NB4 (cell line): ENCODE data around the gene IKZF4.

ENCODE experiments used
- DNase-seq: peaks from one replicate; pipeline ENCODE4 v3.0.0; 2010; ENCODE audit warnings: low read depth
- H3K4me3 ChIP-seq: one replicate; pipeline ENCODE4 v1.5.1; 2011; ENCODE audit warnings: mild to moderate bottlenecking, low read depth, low read length, moderate library complexity
- MYC ChIP-seq: IDR thresholded peaks from 2 replicates; pipeline ENCODE4 v1.6.1; 2011; ENCODE audit warnings: low read depth, low read length
- POLR2A ChIP-seq: IDR thresholded peaks from 2 replicates; pipeline ENCODE4 v1.6.1; 2011; ENCODE audit warnings: mild to moderate bottlenecking; ENCODE audit not compliant: insufficient read length; ENCODE audit errors: extremely low read depth
- TF ChIP-seq, protein P1 (sequence below): IDR thresholded peaks from 2 replicates; pipeline ENCODE4 v1.6.1; 2011; ENCODE audit warnings: low read depth, low read length
- TF ChIP-seq, protein P2 (sequence below): IDR thresholded peaks from one replicate; pipeline ENCODE4 v1.5.1; 2012; ENCODE audit warnings: low read depth, low read length

The IKZF4 gene

DNA sequence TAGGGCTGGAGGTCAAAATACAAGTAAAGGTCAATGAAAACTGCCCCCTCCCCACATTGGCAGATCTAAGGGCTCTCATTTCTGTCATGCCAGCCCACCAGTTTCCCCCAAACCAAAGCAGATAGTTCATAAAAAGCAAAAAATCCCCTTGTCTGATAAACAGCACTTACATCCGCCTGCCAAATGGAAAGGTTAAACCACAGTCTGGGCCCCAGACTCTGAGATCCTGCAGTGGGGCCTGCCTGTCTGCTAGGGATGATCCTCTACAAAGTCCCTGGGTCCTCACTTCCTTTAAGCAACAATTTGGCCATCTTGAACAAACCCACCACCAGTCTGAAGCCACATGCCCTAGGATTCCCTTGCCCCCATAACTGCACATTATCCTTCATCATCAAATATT lies 11.1 kb downstream of the IKZF4 start:
- no peak for DNase-seq
- H3K4me3 ChIP-seq: no peak overlapping the region
- TF ChIP-seq POLR2A (no peak), MYC (no peak)
- TF ChIP-seq, protein P1, sequence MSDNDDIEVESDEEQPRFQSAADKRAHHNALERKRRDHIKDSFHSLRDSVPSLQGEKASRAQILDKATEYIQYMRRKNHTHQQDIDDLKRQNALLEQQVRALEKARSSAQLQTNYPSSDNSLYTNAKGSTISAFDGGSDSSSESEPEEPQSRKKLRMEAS: no peak
- TF ChIP-seq, protein P2, sequence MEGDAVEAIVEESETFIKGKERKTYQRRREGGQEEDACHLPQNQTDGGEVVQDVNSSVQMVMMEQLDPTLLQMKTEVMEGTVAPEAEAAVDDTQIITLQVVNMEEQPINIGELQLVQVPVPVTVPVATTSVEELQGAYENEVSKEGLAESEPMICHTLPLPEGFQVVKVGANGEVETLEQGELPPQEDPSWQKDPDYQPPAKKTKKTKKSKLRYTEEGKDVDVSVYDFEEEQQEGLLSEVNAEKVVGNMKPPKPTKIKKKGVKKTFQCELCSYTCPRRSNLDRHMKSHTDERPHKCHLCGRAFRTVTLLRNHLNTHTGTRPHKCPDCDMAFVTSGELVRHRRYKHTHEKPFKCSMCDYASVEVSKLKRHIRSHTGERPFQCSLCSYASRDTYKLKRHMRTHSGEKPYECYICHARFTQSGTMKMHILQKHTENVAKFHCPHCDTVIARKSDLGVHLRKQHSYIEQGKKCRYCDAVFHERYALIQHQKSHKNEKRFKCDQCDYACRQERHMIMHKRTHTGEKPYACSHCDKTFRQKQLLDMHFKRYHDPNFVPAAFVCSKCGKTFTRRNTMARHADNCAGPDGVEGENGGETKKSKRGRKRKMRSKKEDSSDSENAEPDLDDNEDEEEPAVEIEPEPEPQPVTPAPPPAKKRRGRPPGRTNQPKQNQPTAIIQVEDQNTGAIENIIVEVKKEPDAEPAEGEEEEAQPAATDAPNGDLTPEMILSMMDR: no peak

DNA sequence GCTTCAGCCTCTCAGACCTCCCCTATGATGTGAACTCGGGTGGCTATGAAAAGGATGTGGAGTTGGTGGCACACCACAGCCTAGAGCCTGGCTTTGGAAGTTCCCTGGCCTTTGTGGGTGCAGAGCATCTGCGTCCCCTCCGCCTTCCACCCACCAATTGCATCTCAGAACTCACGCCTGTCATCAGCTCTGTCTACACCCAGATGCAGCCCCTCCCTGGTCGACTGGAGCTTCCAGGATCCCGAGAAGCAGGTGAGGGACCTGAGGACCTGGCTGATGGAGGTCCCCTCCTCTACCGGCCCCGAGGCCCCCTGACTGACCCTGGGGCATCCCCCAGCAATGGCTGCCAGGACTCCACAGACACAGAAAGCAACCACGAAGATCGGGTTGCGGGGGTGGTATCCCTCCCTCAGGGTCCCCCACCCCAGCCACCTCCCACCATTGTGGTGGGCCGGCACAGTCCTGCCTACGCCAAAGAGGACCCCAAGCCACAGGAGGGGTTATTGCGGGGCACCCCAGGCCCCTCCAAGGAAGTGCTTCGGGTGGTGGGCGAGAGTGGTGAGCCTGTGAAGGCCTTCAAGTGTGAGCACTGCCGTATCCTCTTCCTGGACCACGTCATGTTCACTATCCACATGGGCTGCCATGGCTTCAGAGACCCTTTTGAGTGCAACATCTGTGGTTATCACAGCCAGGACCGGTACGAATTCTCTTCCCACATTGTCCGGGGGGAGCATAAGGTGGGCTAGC lies 13.9 kb downstream of the IKZF4 start:
- DNase-seq: no peak
- H3K4me3 ChIP-seq: no peak overlapping the region
- no peak for TF ChIP-seq MYC
- TF ChIP-seq, protein P1: no peak
- TF ChIP-seq, protein P2: no peak

DNA sequence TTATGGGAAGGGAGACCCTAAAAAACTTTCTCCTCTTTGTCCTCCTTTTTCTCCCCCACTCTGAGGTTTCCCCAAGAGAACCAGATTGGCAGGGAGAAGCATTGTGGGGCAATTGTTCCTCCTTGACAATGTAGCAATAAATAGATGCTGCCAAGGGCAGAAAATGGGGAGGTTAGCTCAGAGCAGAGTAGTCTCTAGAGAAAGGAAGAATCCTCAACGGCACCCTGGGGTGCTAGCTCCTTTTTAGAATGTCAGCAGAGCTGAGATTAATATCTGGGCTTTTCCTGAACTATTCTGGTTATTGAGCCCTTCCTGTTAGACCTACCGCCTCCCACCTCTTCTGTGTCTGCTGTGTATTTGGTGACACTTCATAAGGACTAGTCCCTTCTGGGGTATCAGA lies 16.3 kb downstream of the IKZF4 start:
- no peak overlapping the region for H3K4me3 ChIP-seq
- DNase-seq: peak; percentile 63
- TF ChIP-seq, protein P2: no peak
- TF ChIP-seq MYC (no peak), POLR2A (no peak)
- TF ChIP-seq, protein P1: no peak

DNA sequence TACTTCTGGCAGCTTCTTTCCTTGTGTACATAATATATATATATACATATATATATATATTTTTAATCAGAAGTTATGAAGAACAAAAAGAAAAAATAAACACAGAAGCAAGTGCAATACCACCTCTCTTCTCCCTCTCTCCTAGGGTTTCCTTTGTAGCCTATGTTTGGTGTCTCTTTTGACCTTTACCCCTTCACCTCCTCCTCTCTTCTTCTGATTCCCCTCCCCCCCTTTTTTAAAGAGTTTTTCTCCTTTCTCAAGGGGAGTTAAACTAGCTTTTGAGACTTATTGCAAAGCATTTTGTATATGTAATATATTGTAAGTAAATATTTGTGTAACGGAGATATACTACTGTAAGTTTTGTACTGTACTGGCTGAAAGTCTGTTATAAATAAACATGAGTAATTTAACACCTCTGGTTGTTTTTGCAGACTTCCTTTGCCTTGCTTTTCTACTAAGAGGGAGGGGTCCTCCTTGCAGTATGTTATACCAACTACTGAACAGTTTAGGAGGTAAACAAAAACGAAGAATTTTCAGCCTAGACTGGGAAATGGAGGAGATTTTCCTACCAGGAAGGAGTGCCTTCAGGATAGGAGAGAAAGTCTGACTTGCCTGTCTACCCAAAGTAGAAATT lies 17.3 kb downstream of the IKZF4 start:
- TF ChIP-seq, protein P1: no peak
- TF ChIP-seq, protein P2: no peak
- TF ChIP-seq POLR2A (no peak), MYC (no peak)
- no peak for DNase-seq
- H3K4me3 ChIP-seq: no peak overlapping the region

DNA sequence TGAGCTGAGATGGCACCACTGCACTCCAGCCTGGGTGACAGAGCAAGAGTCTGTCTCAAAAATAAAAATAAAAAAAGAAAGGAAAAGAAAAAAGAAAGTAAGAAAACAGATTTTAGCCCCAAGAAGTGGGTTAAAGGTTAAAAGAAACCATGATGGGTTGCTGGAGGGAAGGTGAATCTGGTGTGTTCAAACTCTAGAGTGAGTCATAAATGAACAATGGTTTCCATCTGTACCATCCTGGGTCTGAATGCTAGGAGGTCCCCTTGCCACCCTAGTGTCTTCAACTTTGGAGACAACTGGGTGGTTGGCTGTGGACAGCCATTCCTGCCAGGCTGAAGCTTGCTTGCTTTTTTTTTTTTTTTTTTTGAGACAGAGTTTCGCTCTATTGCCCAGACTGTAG lies 19.3 kb downstream of the IKZF4 start:
- H3K4me3 ChIP-seq: no peak overlapping the region
- TF ChIP-seq, protein P2: no peak
- no peak for TF ChIP-seq MYC
- TF ChIP-seq, protein P1: no peak
- no peak for TF ChIP-seq POLR2A
- no peak for DNase-seq
